MM.1S (cell line): ENCODE results near the gene ARPP19.
"Not testable (repeated sequence)": the region's sequence is repeated elsewhere in the genome, so short reads cannot be mapped to it uniquely, and the experiment has no call there.

Experiments used
- EZH2 ChIP-seq: fragments of 300-600 bp; sonication (generic); optimal IDR thresholded peaks from 2 replicates; pipeline ENCODE3; 2017; ENCODE audit warnings: low read depth, mild to moderate bottlenecking, antibody characterized with exemption, low read length, mixed read lengths
- EZH2phosphoT487 ChIP-seq: fragments of 300-600 bp; sonication (generic); IDR thresholded peaks from 2 replicates; pipeline ENCODE4 v1.6.1; 2018; ENCODE audit warnings: antibody characterized with exemption, low read length
- TF ChIP-seq, protein P1 (sequence below): fragments of 300-600 bp; sonication (generic); IDR thresholded peaks from 2 replicates; pipeline ENCODE4 v1.5.1; 2016; ENCODE audit warnings: antibody characterized with exemption, low read length, mixed read lengths

GRCh38 chr15:52574623-52575022, 5.8 kb upstream of the ARPP19 start:
- TF ChIP-seq, protein P1, sequence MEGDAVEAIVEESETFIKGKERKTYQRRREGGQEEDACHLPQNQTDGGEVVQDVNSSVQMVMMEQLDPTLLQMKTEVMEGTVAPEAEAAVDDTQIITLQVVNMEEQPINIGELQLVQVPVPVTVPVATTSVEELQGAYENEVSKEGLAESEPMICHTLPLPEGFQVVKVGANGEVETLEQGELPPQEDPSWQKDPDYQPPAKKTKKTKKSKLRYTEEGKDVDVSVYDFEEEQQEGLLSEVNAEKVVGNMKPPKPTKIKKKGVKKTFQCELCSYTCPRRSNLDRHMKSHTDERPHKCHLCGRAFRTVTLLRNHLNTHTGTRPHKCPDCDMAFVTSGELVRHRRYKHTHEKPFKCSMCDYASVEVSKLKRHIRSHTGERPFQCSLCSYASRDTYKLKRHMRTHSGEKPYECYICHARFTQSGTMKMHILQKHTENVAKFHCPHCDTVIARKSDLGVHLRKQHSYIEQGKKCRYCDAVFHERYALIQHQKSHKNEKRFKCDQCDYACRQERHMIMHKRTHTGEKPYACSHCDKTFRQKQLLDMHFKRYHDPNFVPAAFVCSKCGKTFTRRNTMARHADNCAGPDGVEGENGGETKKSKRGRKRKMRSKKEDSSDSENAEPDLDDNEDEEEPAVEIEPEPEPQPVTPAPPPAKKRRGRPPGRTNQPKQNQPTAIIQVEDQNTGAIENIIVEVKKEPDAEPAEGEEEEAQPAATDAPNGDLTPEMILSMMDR: not testable (repeated sequence)
- TF ChIP-seq EZH2phosphoT487, EZH2: not testable (repeated sequence)
